Gastrocnemius medialis (tissue), 4 donors: ENCODE results near the gene EREG. TPM values are rescaled to one million over a fixed set of nuclear protein-coding genes. Genes with fewer than 3 reads are reported as not detected.
A peak's percentile ranks its signal among the peaks of the same experiment; 100 is the strongest.

Experiments used
- ATAC-seq, 2 donors: fragments of 150-250 bp; one replicate each; pipeline ENCODE4 v1.9.1; 2016
- DNase-seq, 2 donors: peaks; one replicate each; pipeline ENCODE4 v3.0.0-alpha.2; 2019
- H3K27ac ChIP-seq, 4 donors: fragments of 200-600 bp; sonication (generic); 1 replicate in 1 of 4; 2 replicates in 3 of 4; pipeline ENCODE4 v1.5.1; 2016 to 2018; ENCODE audit warnings: mild to moderate bottlenecking in 2 of 4, moderate library complexity in 1 of 4
- H3K27me3 ChIP-seq, 3 donors: fragments of 200-600 bp; sonication (generic) in 2 of 3; 1 replicate in 1 of 3; 2 replicates in 2 of 3; pipeline versions ENCODE4 v1.5.1 to v1.6.0; 2016 to 2019; ENCODE audit warnings: mild to moderate bottlenecking in 1 of 3, moderate library complexity in 1 of 3
- H3K36me3 ChIP-seq, 2 donors: fragments of 200-600 bp; sonication (generic) in 1 of 2; one replicate each; pipeline ENCODE4 v1.5.1; 2017 to 2018
- H3K4me1 ChIP-seq, 2 donors: fragments of 200-600 bp; sonication (generic) in 1 of 2; one replicate each; pipeline ENCODE4 v1.5.1; 2016 to 2017; ENCODE audit warnings: mild to moderate bottlenecking in 2 of 2
- H3K4me3 ChIP-seq, 4 donors: fragments of 200-600 bp; sonication (generic) in 3 of 4; 1 replicate in 1 of 4; 2 replicates in 3 of 4; pipeline ENCODE4 v1.5.1; 2016 to 2019; ENCODE audit warnings: mild to moderate bottlenecking in 2 of 4
- H3K9me3 ChIP-seq, 3 donors: fragments of 200-600 bp; sonication (generic) in 2 of 3; 1 replicate in 1 of 3; 2 replicates in 2 of 3; pipeline ENCODE4 v1.5.1; 2016 to 2019
- CTCF ChIP-seq, 5 experiments: fragments of 450-650 bp in 3 of 5; fragments of 200-600 bp in 2 of 5; sonication (generic) in 2 of 5; IDR thresholded peaks in 4 of 5; conservative IDR thresholded peaks in 1 of 5; 1 replicate in 4 of 5; 2 replicates in 1 of 5; pipeline ENCODE4 v1.5.1; 2016 to 2019; ENCODE audit warnings: antibody characterized with exemption in 5 of 5, mild to moderate bottlenecking in 3 of 5, moderate library complexity in 3 of 5
- POLR2A ChIP-seq, 2 donors: fragments of 450-650 bp; IDR thresholded peaks; one replicate each; pipeline ENCODE4 v1.6.1; 2017; ENCODE audit warnings: antibody characterized with exemption in 2 of 2, mild to moderate bottlenecking in 2 of 2, moderate library complexity in 2 of 2
- in situ Hi-C, 4 donors: fragments of 200-750 bp; cut with MboI; loops; one replicate each; pipeline versions ENCODE4 v1.15.0 to v1.8.0; 2017; ENCODE audit warnings: low sequenced_read_pairs in 4 of 4
- intact Hi-C: fragments of 100-400 bp; cut with DNase I; formaldehyde crosslinking; loops from one replicate; pipeline ENCODE4 v1.15.1; 2023; ENCODE audit warnings: low total_unique reads
- total RNA-seq, 4 donors: library from RNA; depleted of rRNA; stranded (reverse); fragments of >200 nt; gene quantifications; one replicate each; pipeline versions ENCODE4 v1.1.0 to v1.2.3, GENCODE V29; 2016

The EREG gene
- total RNA-seq, 4 donors from 2014 or later, result 0.07 to 0.84 TPM; not detected in 2

- Histone ChIP-seq H3K36me3 (no peaks in the 10 kb centered on the region), H3K9me3 (no peaks in the 10 kb centered on the region)
- TF ChIP-seq CTCF (IDR thresholded peaks at IDR 0.05 in 4 of 5, conservative IDR thresholded peaks at IDR 0.05 in 1 of 5) (no peak), POLR2A (IDR thresholded peaks at IDR 0.05) (no peak)
Observed at GRCh38 chr4:74428276-74428675, 63.3 kb downstream of the EREG start.

GRCh38 chr4:74431113-74431826 lies 66.3 kb downstream of the EREG start:
- Histone ChIP-seq H3K4me3 (no peak overlapping the region), H3K27me3 (no peaks in the 10 kb centered on the region), H3K27ac (peak overlapping the region in 1 of 4 donors; percentile 46), H3K36me3 (no peaks in the 10 kb centered on the region), H3K4me1 (no peaks in the 10 kb centered on the region), H3K9me3 (no peaks in the 10 kb centered on the region)
- intact Hi-C loops, result no loop called here
- ATAC-seq (no peak), DNase-seq (no peak)
- no peak for TF ChIP-seq POLR2A (IDR thresholded peaks at IDR 0.05)
- TF ChIP-seq CTCF (IDR thresholded peaks at IDR 0.05 in 4 of 5, conservative IDR thresholded peaks at IDR 0.05 in 1 of 5), result no peak
- in situ Hi-C loops, result no loop called here

More at GRCh38 chr4:74428276-74428675, 63.3 kb downstream of the EREG start:
- Histone ChIP-seq H3K4me1 (no peaks in the 10 kb centered on the region), H3K27ac (no peak overlapping the region), H3K27me3 (no peaks in the 10 kb centered on the region), H3K4me3 (no peak overlapping the region)
- ATAC-seq (no peak), DNase-seq (no peak)
- in situ Hi-C loops (no loop called here), intact Hi-C loops (no loop called here)

- ATAC-seq (no peak), DNase-seq (no peak)
- intact Hi-C loops, result no loop called here
- no peaks in the 10 kb centered on the region for H3K36me3 ChIP-seq
- TF ChIP-seq POLR2A (IDR thresholded peaks at IDR 0.05) (no peak), CTCF (IDR thresholded peaks at IDR 0.05 in 4 of 5, conservative IDR thresholded peaks at IDR 0.05 in 1 of 5) (no peak)
- no peak overlapping the region for H3K4me3 ChIP-seq
- H3K27me3 ChIP-seq, result no peaks in the 10 kb centered on the region
- H3K27ac ChIP-seq, result no peak overlapping the region
- H3K4me1 ChIP-seq, result no peaks in the 10 kb centered on the region
- H3K9me3 ChIP-seq, result no peaks in the 10 kb centered on the region
- in situ Hi-C loops, result no loop called here
Observed at GRCh38 chr4:74433043-74433442, 68.1 kb downstream of the EREG start.

- Histone ChIP-seq H3K36me3 (no peaks in the 10 kb centered on the region), H3K4me3 (no peak overlapping the region), H3K27ac (no peak overlapping the region), H3K4me1 (no peaks in the 10 kb centered on the region), H3K9me3 (no peaks in the 10 kb centered on the region), H3K27me3 (no peaks in the 10 kb centered on the region)
- intact Hi-C loops (no loop called here), in situ Hi-C loops (no loop called here)
- ATAC-seq (no peak), DNase-seq (no peak)
- TF ChIP-seq POLR2A (IDR thresholded peaks at IDR 0.05) (no peak), CTCF (IDR thresholded peaks at IDR 0.05 in 4 of 5, conservative IDR thresholded peaks at IDR 0.05 in 1 of 5) (no peak)
Observed at GRCh38 chr4:74433541-74434172, 68.7 kb downstream of the EREG start.
